Head of caudate nucleus (tissue), 42 donors: Measurements from ENCODE around the gene GPR78.
"Not testable (repeated sequence)": the region's sequence is repeated elsewhere in the genome, so short reads cannot be mapped to it uniquely, and the experiment has no call there.

Experiments
- DNase-seq, 42 donors: peaks; one replicate each; pipeline versions ENCODE4 v3.0.0 to v3.0.0-alpha.2; 2020 to 2021; ENCODE audit warnings: mixed read lengths in 7 of 42
- intact Hi-C: fragments of 100-400 bp; cut with DNase I; formaldehyde crosslinking; loops from one replicate; pipeline ENCODE4 v1.15.0; 2022

GPR78 gene

DNA sequence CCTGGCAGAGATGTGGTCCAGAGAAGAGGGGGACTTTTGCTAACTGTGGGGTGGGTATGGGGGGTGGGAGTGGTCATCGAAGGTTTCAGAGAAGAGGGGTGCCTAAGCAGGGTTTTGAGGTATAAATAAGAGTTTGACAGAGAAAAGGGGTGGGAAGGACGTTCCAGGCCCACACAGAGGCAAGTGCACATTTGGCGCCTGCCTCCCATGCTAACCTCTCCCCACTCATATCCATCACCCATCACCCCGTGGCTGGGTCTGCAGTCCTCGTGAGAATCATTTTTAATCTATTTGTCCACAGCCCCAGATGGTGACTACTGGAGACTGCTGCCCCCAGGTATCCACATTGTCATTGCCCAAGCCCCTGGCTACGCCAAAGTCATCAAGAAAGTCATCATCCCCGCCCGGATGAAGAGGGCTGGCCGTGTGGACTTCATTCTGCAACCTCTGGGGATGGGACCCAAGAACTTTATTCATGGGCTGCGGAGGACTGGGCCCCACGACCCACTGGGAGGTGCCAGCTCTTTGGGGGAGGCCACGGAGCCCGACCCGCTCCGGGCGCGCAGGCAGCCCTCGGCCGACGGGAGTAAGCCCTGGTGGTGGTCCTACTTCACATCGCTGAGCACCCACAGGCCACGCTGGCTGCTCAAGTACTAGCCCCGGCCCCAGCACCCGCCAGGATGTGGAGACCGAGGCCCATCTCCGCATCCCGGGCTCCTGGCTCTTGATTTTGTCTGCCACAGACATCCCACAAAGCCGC, 38.9 kb downstream of the GPR78 start:
- intact Hi-C loops = loop anchor here (10.0 kb wide), 1 partner anchor 296 kb away; no protein-coding TSS in a partner anchor

DNA sequence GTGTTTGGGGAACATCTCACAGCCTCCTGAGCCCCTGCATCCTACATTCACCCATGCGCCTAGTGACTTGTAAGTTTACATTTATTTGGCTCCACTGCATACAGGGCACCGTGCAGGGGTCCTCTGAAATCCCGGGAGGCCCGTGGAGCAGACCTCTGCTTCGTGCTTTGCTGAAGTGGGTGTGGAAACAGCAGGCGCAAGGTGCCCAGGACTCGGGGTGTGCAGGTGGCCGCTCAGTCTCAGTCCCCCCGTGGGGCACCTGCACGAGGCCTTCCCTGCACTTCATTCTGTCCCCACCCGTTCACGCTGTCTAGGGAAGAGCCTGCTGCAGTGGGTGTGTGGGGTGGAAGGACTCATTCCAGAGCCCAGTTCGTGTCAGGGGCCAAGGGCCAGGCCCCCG, 40.9 kb downstream of the GPR78 start:
- DNase-seq = peak in 1 of 42 donors; percentile 33
- intact Hi-C loops = not testable (repeated sequence)

More for the DNA sequence above, 38.9 kb downstream of the GPR78 start:
- no peak for DNase-seq

DNA sequence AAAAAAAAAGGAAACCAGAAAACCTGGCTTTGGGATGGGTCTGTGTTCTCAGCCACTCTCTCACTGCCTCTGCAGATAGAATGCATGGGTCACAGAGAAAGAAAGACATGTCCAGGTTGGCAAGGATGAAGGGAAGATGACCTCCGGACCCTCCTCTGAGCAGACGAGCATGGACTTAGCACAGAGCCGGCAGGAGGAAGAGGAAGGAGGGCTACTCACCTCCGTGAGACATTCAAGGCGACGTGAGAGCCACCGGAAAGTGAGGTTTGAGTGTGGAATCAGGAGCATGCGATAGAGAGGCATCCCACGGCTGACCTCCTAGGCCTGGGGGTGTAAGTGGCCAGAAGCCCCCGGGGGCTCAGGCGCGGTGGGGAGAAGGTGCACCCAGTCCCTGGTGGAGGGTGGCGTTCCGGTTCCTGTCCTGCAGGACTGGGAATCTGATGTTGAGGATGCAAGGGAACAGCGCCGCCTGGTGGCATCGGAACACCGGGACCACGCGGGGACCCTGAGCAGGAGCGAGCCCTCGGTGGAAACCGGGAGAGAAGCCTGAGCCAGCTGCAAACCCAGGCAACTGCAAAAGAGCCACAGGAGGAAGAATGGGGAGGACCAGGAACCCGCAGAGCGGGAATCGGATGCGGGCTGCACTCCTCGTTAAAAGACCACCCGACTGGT, 44.5 kb downstream of the GPR78 start:
- intact Hi-C loops, DNase-seq: not testable (repeated sequence)

DNA sequence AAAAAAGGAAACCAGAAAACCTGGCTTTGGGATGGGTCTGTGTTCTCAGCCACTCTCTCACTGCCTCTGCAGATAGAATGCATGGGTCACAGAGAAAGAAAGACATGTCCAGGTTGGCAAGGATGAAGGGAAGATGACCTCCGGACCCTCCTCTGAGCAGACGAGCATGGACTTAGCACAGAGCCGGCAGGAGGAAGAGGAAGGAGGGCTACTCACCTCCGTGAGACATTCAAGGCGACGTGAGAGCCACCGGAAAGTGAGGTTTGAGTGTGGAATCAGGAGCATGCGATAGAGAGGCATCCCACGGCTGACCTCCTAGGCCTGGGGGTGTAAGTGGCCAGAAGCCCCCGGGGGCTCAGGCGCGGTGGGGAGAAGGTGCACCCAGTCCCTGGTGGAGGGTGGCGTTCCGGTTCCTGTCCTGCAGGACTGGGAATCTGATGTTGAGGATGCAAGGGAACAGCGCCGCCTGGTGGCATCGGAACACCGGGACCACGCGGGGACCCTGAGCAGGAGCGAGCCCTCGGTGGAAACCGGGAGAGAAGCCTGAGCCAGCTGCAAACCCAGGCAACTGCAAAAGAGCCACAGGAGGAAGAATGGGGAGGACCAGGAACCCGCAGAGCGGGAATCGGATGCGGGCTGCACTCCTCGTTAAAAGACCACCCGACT, 50.2 kb downstream of the GPR78 start:
- DNase-seq, intact Hi-C loops: not testable (repeated sequence)

DNA sequence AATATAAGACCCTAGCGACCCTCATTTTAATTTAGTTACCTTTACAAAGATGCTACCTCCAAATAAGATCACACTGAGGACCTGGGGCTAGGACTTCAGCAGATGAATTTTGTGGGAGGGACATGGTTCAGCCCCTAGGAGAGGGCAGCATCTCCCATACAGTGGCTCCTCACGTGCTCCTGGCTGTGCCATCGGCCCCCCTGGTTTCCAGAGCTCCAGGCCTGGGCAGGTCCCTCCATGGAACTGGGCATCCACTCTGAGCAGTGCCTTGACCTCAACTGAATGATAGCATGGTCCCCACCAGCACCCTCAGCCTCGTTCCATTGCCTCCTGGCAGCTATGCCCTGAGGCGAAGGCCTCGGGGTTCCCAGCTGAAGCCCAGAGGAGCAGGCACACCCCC, 51.7 kb downstream of the GPR78 start:
- DNase-seq, intact Hi-C loops: not testable (repeated sequence)

DNA sequence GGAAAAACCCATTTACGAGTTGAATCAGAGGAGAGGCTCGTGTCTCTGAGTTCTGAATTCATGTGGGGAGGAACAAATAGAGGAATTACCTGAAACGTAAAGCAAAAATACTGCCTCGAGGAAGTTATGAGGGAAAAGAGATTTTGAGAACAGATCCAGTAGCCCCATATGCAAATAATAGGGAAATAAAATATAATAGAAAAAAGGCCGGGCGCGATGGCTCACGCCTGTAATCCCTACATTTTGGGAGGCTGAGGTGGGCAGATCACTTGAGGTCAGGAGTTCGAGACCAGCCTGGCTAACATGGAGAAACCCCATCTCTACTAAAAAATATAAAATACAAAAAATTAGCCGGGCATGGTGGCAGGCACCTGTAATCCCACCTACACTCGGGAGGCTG, 54.6 kb downstream of the GPR78 start:
- intact Hi-C loops, DNase-seq: not testable (repeated sequence)

DNA sequence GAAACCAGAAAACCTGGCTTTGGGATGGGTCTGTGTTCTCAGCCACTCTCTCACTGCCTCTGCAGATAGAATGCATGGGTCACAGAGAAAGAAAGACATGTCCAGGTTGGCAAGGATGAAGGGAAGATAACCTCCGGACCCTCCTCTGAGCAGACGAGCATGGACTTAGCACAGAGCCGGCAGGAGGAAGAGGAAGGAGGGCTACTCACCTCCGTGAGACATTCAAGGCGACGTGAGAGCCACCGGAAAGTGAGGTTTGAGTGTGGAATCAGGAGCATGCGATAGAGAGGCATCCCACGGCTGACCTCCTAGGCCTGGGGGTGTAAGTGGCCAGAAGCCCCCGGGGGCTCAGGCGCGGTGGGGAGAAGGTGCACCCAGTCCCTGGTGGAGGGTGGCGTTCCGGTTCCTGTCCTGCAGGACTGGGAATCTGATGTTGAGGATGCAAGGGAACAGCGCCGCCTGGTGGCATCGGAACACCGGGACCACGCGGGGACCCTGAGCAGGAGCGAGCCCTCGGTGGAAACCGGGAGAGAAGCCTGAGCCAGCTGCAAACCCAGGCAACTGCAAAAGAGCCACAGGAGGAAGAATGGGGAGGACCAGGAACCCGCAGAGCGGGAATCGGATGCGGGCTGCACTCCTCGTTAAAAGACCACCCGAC, 55.8 kb downstream of the GPR78 start:
- DNase-seq, intact Hi-C loops: not testable (repeated sequence)
